Trophoblast cell (in vitro differentiated cells and primary cell): Measurements from ENCODE around the gene RPLP1.
A peak's percentile ranks its signal among the peaks of the same experiment; 100 is the strongest.

Experiments used
- DNase-seq, 2 donors: peaks; one replicate each; pipeline ENCODE4 v3.0.0-alpha.2; 2016
- H2AFZ ChIP-seq: 2 replicates; pipeline ENCODE4 v1.6.1; 2013; ENCODE audit warnings: low read length, moderate library complexity, mild to moderate bottlenecking; ENCODE audit not compliant: insufficient read depth, poor library complexity
- H2AK5ac ChIP-seq: 2 replicates; pipeline ENCODE4 v1.6.1; 2013; ENCODE audit warnings: mild to moderate bottlenecking, low read length
- H2BK120ac ChIP-seq: 2 replicates; pipeline ENCODE4 v1.6.1; 2013; ENCODE audit warnings: low read length, mild to moderate bottlenecking, moderate library complexity; ENCODE audit not compliant: insufficient read depth, poor library complexity
- H2BK12ac ChIP-seq: 2 replicates; pipeline ENCODE4 v1.6.1; 2013; ENCODE audit warnings: mild to moderate bottlenecking, low read length, moderate library complexity
- H2BK5ac ChIP-seq: 2 replicates; pipeline ENCODE4 v1.6.1; 2013; ENCODE audit warnings: low read length, low read depth, moderate library complexity, mild to moderate bottlenecking; ENCODE audit not compliant: poor library complexity
- H3K14ac ChIP-seq: 2 replicates; pipeline ENCODE4 v1.6.1; 2013; ENCODE audit warnings: mild to moderate bottlenecking, low read length
- H3K18ac ChIP-seq: 2 replicates; pipeline ENCODE4 v1.6.1; 2013; ENCODE audit warnings: mild to moderate bottlenecking, low read length
- H3K23ac ChIP-seq: 2 replicates; pipeline ENCODE4 v1.6.1; 2013; ENCODE audit warnings: low read length
- H3K27ac ChIP-seq: 2 replicates; pipeline ENCODE4 v1.5.1; 2013; ENCODE audit warnings: low read depth, mild to moderate bottlenecking, inconsistent platforms, low read length, moderate library complexity
- H3K27me3 ChIP-seq: 2 replicates; pipeline ENCODE4 v1.6.1; 2013; ENCODE audit warnings: inconsistent platforms, mild to moderate bottlenecking, low read length, moderate library complexity; ENCODE audit not compliant: insufficient read depth
- H3K36me3 ChIP-seq, 2 experiments: 1 replicate in 1 of 2; 2 replicates in 1 of 2; pipeline ENCODE4 v1.6.1; 2013; ENCODE audit warnings: low read length in 2 of 2, mild to moderate bottlenecking in 2 of 2, moderate library complexity in 1 of 2; ENCODE audit not compliant: insufficient read depth in 2 of 2, control insufficient read depth in 1 of 2
- H3K4ac ChIP-seq: 2 replicates; pipeline ENCODE4 v1.6.1; 2013; ENCODE audit warnings: low read depth, mild to moderate bottlenecking, low read length, moderate library complexity
- H3K4me1 ChIP-seq, 2 experiments: 1 replicate in 1 of 2; 2 replicates in 1 of 2; pipeline ENCODE4 v1.6.1; 2013; ENCODE audit warnings: low read length in 2 of 2, mild to moderate bottlenecking in 2 of 2, moderate library complexity in 1 of 2; ENCODE audit not compliant: insufficient read depth in 2 of 2, control insufficient read depth in 1 of 2
- H3K4me2 ChIP-seq: 2 replicates; pipeline ENCODE4 v1.6.1; 2013; ENCODE audit warnings: inconsistent platforms, mild to moderate bottlenecking, low read length, moderate library complexity
- H3K4me3 ChIP-seq: 2 replicates; pipeline ENCODE4 v1.5.1; 2013; ENCODE audit warnings: mild to moderate bottlenecking, low read depth, low read length, inconsistent platforms
- H3K79me1 ChIP-seq: one replicate; pipeline ENCODE4 v1.6.1; 2013; ENCODE audit warnings: low read length
- H3K79me2 ChIP-seq: 2 replicates; pipeline ENCODE4 v1.6.1; 2013; ENCODE audit warnings: low read length, mild to moderate bottlenecking; ENCODE audit not compliant: control insufficient read depth, insufficient read depth, poor library complexity
- H3K9ac ChIP-seq: 2 replicates; pipeline ENCODE4 v1.6.1; 2013; ENCODE audit warnings: mild to moderate bottlenecking, low read length
- H3K9me3 ChIP-seq: 2 replicates; pipeline ENCODE4 v1.6.1; 2013; ENCODE audit warnings: low read depth, mild to moderate bottlenecking, control low read depth, inconsistent platforms, low read length; ENCODE audit not compliant: insufficient read depth
- H4K12ac ChIP-seq: 2 replicates; pipeline ENCODE4 v1.6.1; 2013; ENCODE audit warnings: low read depth, mild to moderate bottlenecking, low read length, moderate library complexity
- H4K8ac ChIP-seq: 2 replicates; pipeline ENCODE4 v1.6.1; 2013; ENCODE audit warnings: low read depth, mild to moderate bottlenecking, low read length, moderate library complexity
- H4K91ac ChIP-seq: one replicate; pipeline ENCODE4 v1.6.1; 2013; ENCODE audit warnings: low read depth, mild to moderate bottlenecking, low read length, moderate library complexity
- WGBS: extraction: QIAGEN DNeasy Blood & Tissue Kit; methylation state at CpG from one replicate; pipeline ENCODE4 v1.1.7; 2013; ENCODE audit warnings: missing lambda C conversion rate; ENCODE audit not compliant: insufficient read length, insufficient coverage; ENCODE audit errors: extremely low coverage; 5-methylcytosine and 5-hydroxymethylcytosine counted together

RPLP1 gene

DNA sequence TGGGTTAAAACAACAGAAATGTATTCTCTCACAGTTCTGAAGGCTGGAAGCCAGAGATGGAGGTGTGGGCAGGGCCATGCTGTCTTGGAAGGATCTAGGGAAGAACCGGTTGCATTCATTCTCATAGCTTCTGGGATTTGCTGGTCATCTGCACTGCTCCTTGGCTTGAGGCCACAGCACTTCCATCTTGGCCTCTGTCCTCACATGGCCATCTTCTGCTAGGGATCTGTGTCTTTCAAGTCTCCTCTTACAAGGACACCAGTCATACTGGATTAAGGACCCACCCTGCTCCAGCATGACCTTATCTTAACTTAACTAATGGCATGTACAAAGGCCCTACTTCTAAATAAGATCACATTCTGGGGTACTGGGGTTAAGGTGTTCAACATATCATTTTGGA is 47.7 kb downstream of the RPLP1 start:
- no peak overlapping the region for H2BK120ac ChIP-seq
- no peaks in the 10 kb centered on the region for H3K9me3 ChIP-seq
- H3K14ac ChIP-seq, result peak overlapping the region; percentile 44
- no peaks in the 10 kb centered on the region for H3K79me1 ChIP-seq
- no peak overlapping the region for H3K18ac ChIP-seq
- no peaks in the 10 kb centered on the region for H3K36me3 ChIP-seq
- H2BK5ac ChIP-seq, result no peak overlapping the region
- H4K12ac ChIP-seq, result no peak overlapping the region
- no peak overlapping the region for H3K9ac ChIP-seq
- H3K23ac ChIP-seq, result no peak overlapping the region
- H3K4me2 ChIP-seq, result no peak overlapping the region
- no peak overlapping the region for H3K4me3 ChIP-seq
- H3K4me1 ChIP-seq, result peaks cover 10 to 11% of the 10 kb centered on the region in 2 experiments
- DNase-seq, result no peak
- H2BK12ac ChIP-seq, result no peak overlapping the region
- no peak overlapping the region for H3K4ac ChIP-seq
- H2AK5ac ChIP-seq, result no peak overlapping the region
- H3K79me2 ChIP-seq, result no peaks in the 10 kb centered on the region
- no peaks in the 10 kb centered on the region for H3K27me3 ChIP-seq
- H4K91ac ChIP-seq, result no peak overlapping the region
- H4K8ac ChIP-seq, result no peak overlapping the region
- no CpG with 5 or more reads among the region's 1 CpG for WGBS
- H2AFZ ChIP-seq, result no peak overlapping the region
- no peak overlapping the region for H3K27ac ChIP-seq

DNA sequence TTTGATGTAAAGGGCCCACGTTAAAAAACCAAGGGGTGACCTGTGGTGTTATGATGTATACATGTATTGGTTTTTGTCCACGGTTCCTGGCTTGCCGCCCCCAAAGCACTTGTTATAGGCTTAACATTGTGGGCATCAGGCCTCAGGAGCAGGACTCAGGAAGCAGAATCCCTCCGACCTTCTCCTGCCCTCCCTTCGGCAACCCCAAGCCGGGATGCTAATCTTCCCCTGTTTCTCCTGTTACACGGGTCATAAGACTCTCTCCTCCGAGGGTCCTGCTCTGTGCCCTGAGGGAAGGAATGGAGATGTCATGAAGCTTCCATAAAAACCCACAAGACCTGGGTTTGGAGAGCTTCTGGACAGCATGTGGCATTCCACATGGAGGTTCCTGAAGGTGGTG is 48.8 kb downstream of the RPLP1 start:
- Histone ChIP-seq H3K18ac (no peak overlapping the region), H3K36me3 (no peaks in the 10 kb centered on the region), H3K9me3 (no peaks in the 10 kb centered on the region), H2BK120ac (no peak overlapping the region), H3K4ac (no peak overlapping the region), H4K8ac (no peak overlapping the region), H2BK5ac (no peak overlapping the region), H2AK5ac (no peak overlapping the region), H3K4me3 (no peak overlapping the region), H2BK12ac (no peak overlapping the region), H4K12ac (no peak overlapping the region), H3K9ac (no peak overlapping the region), H3K4me2 (no peak overlapping the region), H3K27ac (no peak overlapping the region), H3K79me1 (no peaks in the 10 kb centered on the region), H3K4me1 (peaks cover 10 to 11% of the 10 kb centered on the region in 2 experiments), H3K14ac (no peak overlapping the region), H2AFZ (no peak overlapping the region), H3K23ac (no peak overlapping the region), H3K79me2 (no peaks in the 10 kb centered on the region), H3K27me3 (no peaks in the 10 kb centered on the region), H4K91ac (no peak overlapping the region)
- DNase-seq, result no peak
- no CpG with 5 or more reads among the region's 8 CpGs for WGBS

DNA sequence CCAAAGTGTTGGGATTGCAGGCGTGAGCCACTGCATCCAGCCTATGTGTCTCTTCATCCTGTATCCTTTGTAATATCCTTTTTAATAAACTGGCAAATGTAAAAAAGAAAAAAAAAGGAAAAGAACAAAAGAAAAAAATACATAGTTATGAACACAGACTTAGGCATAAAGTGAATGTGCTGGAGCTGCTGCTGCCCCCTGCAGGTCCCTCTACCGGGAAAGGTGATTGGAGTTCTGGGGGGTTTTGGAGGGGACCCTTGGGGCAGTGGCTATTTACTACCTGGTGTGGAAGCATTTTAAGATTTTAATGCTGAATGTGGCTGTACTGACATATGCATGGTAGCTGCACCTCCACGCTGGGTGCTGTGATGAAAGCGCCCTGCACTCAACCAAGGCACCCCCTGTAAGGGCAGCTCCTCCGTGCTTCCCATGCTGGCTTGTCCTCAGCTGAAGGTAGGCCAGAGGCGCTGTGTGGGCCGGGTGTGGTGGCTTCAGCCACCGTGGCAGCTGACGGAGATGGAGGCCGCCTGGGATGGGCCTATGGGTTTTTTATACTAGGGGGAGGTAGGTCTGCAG is 49.9 kb downstream of the RPLP1 start:
- Histone ChIP-seq H3K4me1 (peaks cover 10 to 11% of the 10 kb centered on the region in 2 experiments), H3K79me1 (no peaks in the 10 kb centered on the region), H2BK12ac (no peak overlapping the region), H3K4me3 (no peak overlapping the region), H3K18ac (no peak overlapping the region), H3K9ac (no peak overlapping the region), H2AK5ac (no peak overlapping the region), H3K27me3 (no peaks in the 10 kb centered on the region), H2BK5ac (no peak overlapping the region), H3K4ac (no peak overlapping the region), H4K91ac (no peak overlapping the region), H4K12ac (no peak overlapping the region), H3K9me3 (no peaks in the 10 kb centered on the region), H2AFZ (no peak overlapping the region), H3K79me2 (no peaks in the 10 kb centered on the region), H3K36me3 (no peaks in the 10 kb centered on the region), H3K27ac (no peak overlapping the region), H4K8ac (no peak overlapping the region), H3K14ac (no peak overlapping the region), H3K23ac (no peak overlapping the region), H3K4me2 (no peak overlapping the region), H2BK120ac (no peak overlapping the region)
- DNase-seq, result no peak
- WGBS, result no CpG with 5 or more reads among the region's 10 CpGs

DNA sequence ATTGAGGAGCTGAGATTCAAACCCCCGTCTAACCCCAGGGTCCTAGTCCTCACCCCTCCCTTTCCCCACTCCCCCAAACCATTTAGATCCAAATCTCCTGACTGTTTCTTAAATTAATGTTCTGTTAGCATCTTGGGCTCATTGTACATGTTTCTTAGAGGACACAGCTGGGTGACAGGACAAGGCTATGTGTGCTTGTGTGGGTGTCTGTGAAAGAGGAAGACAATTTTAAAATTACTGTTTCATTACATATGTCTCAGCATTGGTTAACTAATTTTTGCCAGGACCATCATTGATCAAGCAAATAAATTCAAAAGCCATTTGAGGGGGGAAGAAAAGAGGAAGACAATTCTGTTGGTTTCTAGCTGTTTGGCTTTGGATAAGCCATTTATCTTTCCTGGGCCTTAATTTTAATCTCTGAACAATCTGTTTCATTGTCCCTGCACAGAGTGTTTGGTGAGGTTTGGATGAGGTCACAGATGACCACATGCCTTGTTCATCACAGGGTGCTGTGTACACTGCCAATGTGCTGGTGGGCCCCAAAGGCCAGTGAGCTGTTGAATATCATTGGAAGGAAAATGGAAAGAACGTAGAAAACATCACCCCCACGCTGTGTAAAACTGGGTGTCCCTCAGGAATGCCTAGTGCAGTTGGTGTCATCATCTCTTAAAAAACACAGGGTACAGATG is 51.9 kb downstream of the RPLP1 start:
- Histone ChIP-seq H2BK12ac (no peak overlapping the region), H2AFZ (no peak overlapping the region), H3K27me3 (no peaks in the 10 kb centered on the region), H3K9me3 (no peaks in the 10 kb centered on the region), H2BK5ac (no peak overlapping the region), H3K79me1 (no peaks in the 10 kb centered on the region), H3K14ac (no peak overlapping the region), H3K4me2 (no peak overlapping the region), H3K23ac (no peak overlapping the region), H4K12ac (no peak overlapping the region), H4K91ac (no peak overlapping the region), H3K18ac (no peak overlapping the region), H3K4ac (no peak overlapping the region), H2AK5ac (no peak overlapping the region), H3K4me1 (peaks cover 6 to 8% of the 10 kb centered on the region in 2 experiments), H4K8ac (no peak overlapping the region), H3K4me3 (no peak overlapping the region), H3K79me2 (no peaks in the 10 kb centered on the region), H3K36me3 (no peaks in the 10 kb centered on the region), H3K27ac (no peak overlapping the region), H3K9ac (no peak overlapping the region), H2BK120ac (no peak overlapping the region)
- WGBS, result no CpG with 5 or more reads among the region's 3 CpGs
- no peak for DNase-seq
